H1 (cell line): ENCODE data around the gene PIP5K1C. TPM values are rescaled to one million over a fixed set of nuclear protein-coding genes. Genes with fewer than 3 reads are reported as not detected.

ENCODE experiments used
- BCL11A ChIP-seq, 2 experiments: IDR thresholded peaks; one replicate each; pipeline ENCODE4 v1.6.1; 2011; ENCODE audit warnings: low read depth in 2 of 2, low read length in 2 of 2, mild to moderate bottlenecking in 2 of 2
- EZH2 ChIP-seq: fragments of 200-600 bp; sonication (generic); IDR thresholded peaks from 2 replicates; pipeline ENCODE4 v1.7.1; 2012; ENCODE audit warnings: low read depth, mild to moderate bottlenecking, moderate library complexity, low read length, inconsistent platforms; ENCODE audit not compliant: severe bottlenecking
- polyA plus RNA-seq, 7 experiments: library from polyadenylated mRNA; depleted of rRNA in 3 of 7; stranded (reverse) in 5 of 7; unstranded in 2 of 7; fragments of >200 nt in 5 of 7; fragments of 200-250 nt in 2 of 7; gene quantifications; 1 replicate in 5 of 7; 2 replicates in 1 of 7; 4 replicates in 1 of 7; pipeline versions ENCODE4 v1.2.1 to v1.2.3, GENCODE V29; 2011 to 2013; ENCODE audit warnings: missing spikeins in 2 of 7, mixed read lengths in 2 of 7
- total RNA-seq: library from RNA; stranded (reverse); fragmentation: NEBNext Ultra II Directional; extraction: Animal tissue kit (Norgen Biotek cat#: 25700); gene quantifications from 2 replicates; pipeline ENCODE4 v1.2.1, GENCODE V29; 2021

PIP5K1C gene
- total and polyA plus RNA-seq, 2 of the 8 experiments (the other 6 are each of a cell fraction or from before 2014, with no cell fraction given): 10.6 to 32.9 TPM

DNA sequence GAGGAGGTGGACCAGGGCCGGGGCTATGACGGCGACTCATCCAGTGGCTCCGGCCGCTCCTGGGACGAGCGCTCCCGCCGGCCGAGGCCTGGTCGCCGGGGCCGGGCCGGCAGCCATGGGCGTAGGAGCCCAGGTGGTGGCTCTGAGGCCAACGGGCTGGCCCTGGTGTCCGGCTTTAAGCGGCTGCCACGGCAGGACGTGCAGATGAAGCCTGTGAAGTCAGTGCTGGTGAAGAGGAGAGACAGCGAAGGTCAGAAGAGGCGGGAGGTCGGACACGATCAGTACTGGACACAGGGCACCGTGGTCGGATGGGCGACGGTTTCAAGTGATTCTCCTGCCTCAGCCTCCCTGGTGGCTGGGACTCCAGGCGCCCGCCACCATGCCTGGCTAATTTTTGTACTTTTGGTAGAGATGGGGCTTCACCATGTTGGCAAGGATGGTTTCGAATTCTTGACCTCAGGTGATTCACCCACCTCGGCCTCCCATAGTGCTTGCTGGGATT, 30.2 kb upstream of the PIP5K1C start (continued):
- TF ChIP-seq BCL11A (IDR thresholded peaks at IDR 0.05; ENCODE audit: low read depth in 2 of 2, low read length in 2 of 2) (no peak), EZH2 (no peak)
